Mesothelial cell of epicardium (in vitro differentiated cells): ENCODE measurements around the gene UBR4. TPM values are rescaled to one million over a fixed set of nuclear protein-coding genes. Genes with fewer than 3 reads are reported as not detected.

Experiments used
- DNase-seq, 2 experiments: peaks; one replicate each; pipeline ENCODE4 v3.0.0; 2021; ENCODE audit warnings: low spot score in 2 of 2; ENCODE audit not compliant: unreplicated experiment in 2 of 2
- H3K27ac Mint-ChIP-seq: 2 replicates; pipeline ENCODE4 v1.8.0; 2021; ENCODE audit warnings: mixed read lengths
- H3K27me3 Mint-ChIP-seq: 2 replicates; pipeline ENCODE4 v1.8.0; 2021; ENCODE audit warnings: low read depth, mixed read lengths
- H3K36me3 Mint-ChIP-seq: 2 replicates; pipeline ENCODE4 v1.8.0; 2021; ENCODE audit warnings: mixed read lengths
- H3K4me1 Mint-ChIP-seq: 2 replicates; pipeline ENCODE4 v1.8.0; 2021; ENCODE audit warnings: mixed read lengths
- H3K4me3 Mint-ChIP-seq: 2 replicates; pipeline ENCODE4 v1.8.0; 2021; ENCODE audit warnings: mild to moderate bottlenecking, moderate library complexity, mixed read lengths
- H3K9me3 Mint-ChIP-seq: 2 replicates; pipeline ENCODE4 v1.8.0; 2021; ENCODE audit warnings: mixed read lengths
- CTCF ChIP-seq: fragments of 200-600 bp; sonication (generic); IDR thresholded peaks from one replicate; pipeline ENCODE4 v1.5.0; 2021; ENCODE audit warnings: antibody characterized with exemption; ENCODE audit not compliant: unreplicated experiment
- total RNA-seq: library from RNA; stranded (reverse); gene quantifications from 3 replicates; pipeline ENCODE4 v1.2.1, GENCODE V29; 2021

The UBR4 gene
- total RNA-seq, 1 donor from 2014 or later = 222 TPM

GRCh38 chr1:19043579-19044443 is 166.3 kb downstream of the UBR4 start:
- Mint-ChIP-seq H3K4me1 (no peaks in the 10 kb centered on the region), H3K4me3 (no peak overlapping the region), H3K27ac (no peak overlapping the region), H3K9me3 (no peaks in the 10 kb centered on the region), H3K27me3 (peaks cover 33% of the 10 kb centered on the region), H3K36me3 (no peaks in the 10 kb centered on the region)
- no peak for DNase-seq
- no peak for TF ChIP-seq CTCF

GRCh38 chr1:19042675-19043578 is 167.1 kb downstream of the UBR4 start:
- TF ChIP-seq CTCF = no peak
- Mint-ChIP-seq H3K9me3 (no peaks in the 10 kb centered on the region), H3K27me3 (peaks cover 41% of the 10 kb centered on the region), H3K4me1 (no peaks in the 10 kb centered on the region), H3K4me3 (no peak overlapping the region), H3K27ac (no peak overlapping the region), H3K36me3 (no peaks in the 10 kb centered on the region)
- no peak for DNase-seq

GRCh38 chr1:19040010-19040680 is 169.9 kb downstream of the UBR4 start:
- Mint-ChIP-seq H3K27me3 (peaks cover 48% of the 10 kb centered on the region), H3K36me3 (no peaks in the 10 kb centered on the region), H3K4me1 (peaks cover 14% of the 10 kb centered on the region), H3K4me3 (no peak overlapping the region), H3K9me3 (no peaks in the 10 kb centered on the region), H3K27ac (no peak overlapping the region)
- no peak for DNase-seq
- TF ChIP-seq CTCF = no peak

- DNase-seq = no peak
- Mint-ChIP-seq H3K4me3 (no peak overlapping the region), H3K36me3 (no peaks in the 10 kb centered on the region), H3K9me3 (no peaks in the 10 kb centered on the region), H3K4me1 (peaks cover 19% of the 10 kb centered on the region), H3K27me3 (peaks cover 51% of the 10 kb centered on the region), H3K27ac (no peak overlapping the region)
- TF ChIP-seq CTCF = no peak
Measured at GRCh38 chr1:19038732-19039131, 171.3 kb downstream of the UBR4 start.

- TF ChIP-seq CTCF = no peak
- peaks cover 19% of the 10 kb centered on the region for H3K4me1 Mint-ChIP-seq
- DNase-seq = no peak
Measured at GRCh38 chr1:19038096-19038495, 172.0 kb downstream of the UBR4 start.

More at GRCh38 chr1:19038096-19038495, 172.0 kb downstream of the UBR4 start:
- H3K27me3 Mint-ChIP-seq = peaks cover 53% of the 10 kb centered on the region
- no peak overlapping the region for H3K4me3 Mint-ChIP-seq
- H3K9me3 Mint-ChIP-seq = no peaks in the 10 kb centered on the region
- H3K27ac Mint-ChIP-seq = no peak overlapping the region
- H3K36me3 Mint-ChIP-seq = no peaks in the 10 kb centered on the region
